Measurements from ENCODE around the gene RNF166. TPM values are rescaled to one million over a fixed set of nuclear protein-coding genes. Genes with fewer than 3 reads are reported as not detected.
"Not testable (repeated sequence)": the region's sequence is repeated elsewhere in the genome, so short reads cannot be mapped to it uniquely, and the experiment has no call there.

RNF166 gene
- total RNA-seq, 1 experiment from 2014 or later = 19.8 TPM

DNA sequence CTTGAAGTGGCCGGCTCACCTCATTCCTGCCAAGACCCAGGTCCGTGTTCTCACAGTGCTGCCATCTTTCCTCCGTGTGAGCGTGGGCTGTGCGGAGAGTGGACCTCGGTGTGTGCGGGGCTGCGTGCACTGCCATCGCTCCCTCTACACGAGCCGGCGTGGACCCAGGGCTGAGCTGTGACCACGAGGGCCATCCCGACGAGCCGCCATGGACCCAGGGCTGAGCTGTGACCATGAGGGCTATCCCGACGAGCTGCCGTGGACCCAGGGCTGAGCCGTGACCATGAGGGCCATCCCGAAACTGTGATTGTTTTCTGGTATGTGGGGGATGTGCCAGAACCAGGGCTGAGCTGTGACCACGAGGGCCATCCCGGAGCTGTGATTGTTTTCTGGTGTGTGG, 34.4 kb downstream of the RNF166 start:
- in situ Hi-C loops (cut with HindIII; ENCODE audit: low pct_unique_long_range_greater_than_20kb, low sequenced_read_pairs) (no loop called here), intact Hi-C loops (cut with micrococcal nuclease; ENCODE audit: unreplicated experiment) (no loop called here)

DNA sequence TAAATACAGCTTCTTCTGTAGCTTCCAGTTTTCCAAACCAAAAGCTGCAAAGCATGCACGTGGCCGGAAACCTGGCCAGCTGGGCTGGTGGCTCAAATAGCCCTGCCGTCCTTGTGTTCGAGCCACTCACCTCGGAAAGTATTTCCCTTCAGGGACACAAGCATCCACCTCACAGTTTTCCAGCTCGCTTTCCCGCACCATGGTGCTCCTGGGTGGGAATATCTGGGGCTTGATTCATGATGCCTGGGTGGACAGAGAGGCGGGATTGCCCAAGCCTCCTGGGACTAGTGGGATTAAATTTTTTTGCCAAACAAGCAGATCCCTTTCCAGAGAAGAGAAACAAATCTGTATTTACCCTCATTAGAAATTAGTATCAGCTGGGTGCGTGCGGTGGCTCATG, 36.2 kb downstream of the RNF166 start:
- no peak overlapping the region for H3K27ac ChIP-seq (ENCODE audit: low read length)
- ChIA-PET POLR2A (no interaction called here), CTCF (no interaction called here)
- no peak for ATAC-seq
- intact Hi-C loops (cut with micrococcal nuclease; ENCODE audit: unreplicated experiment) (no loop called here), in situ Hi-C loops (cut with HindIII; ENCODE audit: low pct_unique_long_range_greater_than_20kb, low sequenced_read_pairs) (no loop called here)
- H3K27me3 ChIP-seq (ENCODE audit: control insufficient read depth, insufficient read depth, low read length) = no peaks in the 10 kb centered on the region
- no peaks in the 10 kb centered on the region for H3K4me1 ChIP-seq (ENCODE audit: control insufficient read depth, insufficient read depth, low read length)
- no peaks in the 10 kb centered on the region for H3K9me3 ChIP-seq (ENCODE audit: control insufficient read depth, insufficient read depth, low read depth, low read length)
- no peak for TF ChIP-seq SIN3A (IDR thresholded peaks at IDR 0.05; ENCODE audit: borderline replicate concordance, insufficient read depth, low read depth, low read length)
- TF ChIP-seq TCF7L2 (IDR thresholded peaks at IDR 0.05; ENCODE audit: low read depth, low read length) = no peak
- TF ChIP-seq, protein P1, sequence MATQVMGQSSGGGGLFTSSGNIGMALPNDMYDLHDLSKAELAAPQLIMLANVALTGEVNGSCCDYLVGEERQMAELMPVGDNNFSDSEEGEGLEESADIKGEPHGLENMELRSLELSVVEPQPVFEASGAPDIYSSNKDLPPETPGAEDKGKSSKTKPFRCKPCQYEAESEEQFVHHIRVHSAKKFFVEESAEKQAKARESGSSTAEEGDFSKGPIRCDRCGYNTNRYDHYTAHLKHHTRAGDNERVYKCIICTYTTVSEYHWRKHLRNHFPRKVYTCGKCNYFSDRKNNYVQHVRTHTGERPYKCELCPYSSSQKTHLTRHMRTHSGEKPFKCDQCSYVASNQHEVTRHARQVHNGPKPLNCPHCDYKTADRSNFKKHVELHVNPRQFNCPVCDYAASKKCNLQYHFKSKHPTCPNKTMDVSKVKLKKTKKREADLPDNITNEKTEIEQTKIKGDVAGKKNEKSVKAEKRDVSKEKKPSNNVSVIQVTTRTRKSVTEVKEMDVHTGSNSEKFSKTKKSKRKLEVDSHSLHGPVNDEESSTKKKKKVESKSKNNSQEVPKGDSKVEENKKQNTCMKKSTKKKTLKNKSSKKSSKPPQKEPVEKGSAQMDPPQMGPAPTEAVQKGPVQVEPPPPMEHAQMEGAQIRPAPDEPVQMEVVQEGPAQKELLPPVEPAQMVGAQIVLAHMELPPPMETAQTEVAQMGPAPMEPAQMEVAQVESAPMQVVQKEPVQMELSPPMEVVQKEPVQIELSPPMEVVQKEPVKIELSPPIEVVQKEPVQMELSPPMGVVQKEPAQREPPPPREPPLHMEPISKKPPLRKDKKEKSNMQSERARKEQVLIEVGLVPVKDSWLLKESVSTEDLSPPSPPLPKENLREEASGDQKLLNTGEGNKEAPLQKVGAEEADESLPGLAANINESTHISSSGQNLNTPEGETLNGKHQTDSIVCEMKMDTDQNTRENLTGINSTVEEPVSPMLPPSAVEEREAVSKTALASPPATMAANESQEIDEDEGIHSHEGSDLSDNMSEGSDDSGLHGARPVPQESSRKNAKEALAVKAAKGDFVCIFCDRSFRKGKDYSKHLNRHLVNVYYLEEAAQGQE (IDR thresholded peaks at IDR 0.05; ENCODE audit: insufficient read depth in 1 of 2, low read depth in 2 of 2, low read length in 1 of 2) = no peak
- no peak for TF ChIP-seq POLR2AphosphoS5 (IDR thresholded peaks at IDR 0.05; ENCODE audit: low read depth, low read length)
- TF ChIP-seq, protein P2, sequence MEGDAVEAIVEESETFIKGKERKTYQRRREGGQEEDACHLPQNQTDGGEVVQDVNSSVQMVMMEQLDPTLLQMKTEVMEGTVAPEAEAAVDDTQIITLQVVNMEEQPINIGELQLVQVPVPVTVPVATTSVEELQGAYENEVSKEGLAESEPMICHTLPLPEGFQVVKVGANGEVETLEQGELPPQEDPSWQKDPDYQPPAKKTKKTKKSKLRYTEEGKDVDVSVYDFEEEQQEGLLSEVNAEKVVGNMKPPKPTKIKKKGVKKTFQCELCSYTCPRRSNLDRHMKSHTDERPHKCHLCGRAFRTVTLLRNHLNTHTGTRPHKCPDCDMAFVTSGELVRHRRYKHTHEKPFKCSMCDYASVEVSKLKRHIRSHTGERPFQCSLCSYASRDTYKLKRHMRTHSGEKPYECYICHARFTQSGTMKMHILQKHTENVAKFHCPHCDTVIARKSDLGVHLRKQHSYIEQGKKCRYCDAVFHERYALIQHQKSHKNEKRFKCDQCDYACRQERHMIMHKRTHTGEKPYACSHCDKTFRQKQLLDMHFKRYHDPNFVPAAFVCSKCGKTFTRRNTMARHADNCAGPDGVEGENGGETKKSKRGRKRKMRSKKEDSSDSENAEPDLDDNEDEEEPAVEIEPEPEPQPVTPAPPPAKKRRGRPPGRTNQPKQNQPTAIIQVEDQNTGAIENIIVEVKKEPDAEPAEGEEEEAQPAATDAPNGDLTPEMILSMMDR (IDR thresholded peaks at IDR 0.05) = no peak
- no TSS peak for BruUV-seq (replicated peaks)
- H3K4me3 ChIP-seq (ENCODE audit: low read depth in 2 of 2, low read length in 2 of 2) = no peak overlapping the region
- no peaks in the 10 kb centered on the region for H3K36me3 ChIP-seq (ENCODE audit: control insufficient read depth, insufficient read depth, low read length)
- DNase-seq (ENCODE audit: low read depth, low spot score) = no peak

More for the DNA sequence above, 34.4 kb downstream of the RNF166 start:
- no peaks in the 10 kb centered on the region for H3K36me3 ChIP-seq (ENCODE audit: control insufficient read depth, insufficient read depth, low read length)
- no peaks in the 10 kb centered on the region for H3K27me3 ChIP-seq (ENCODE audit: control insufficient read depth, insufficient read depth, low read length)
- H3K4me1 ChIP-seq (ENCODE audit: control insufficient read depth, insufficient read depth, low read length) = no peaks in the 10 kb centered on the region
- CTCF ChIA-PET = no interaction called here
- no TSS peak for BruUV-seq (replicated peaks)
- H3K27ac ChIP-seq (ENCODE audit: low read length) = no peak overlapping the region
- DNase-seq (ENCODE audit: low read depth, low spot score) = no peak
- POLR2A ChIA-PET = no interaction called here
- no peaks in the 10 kb centered on the region for H3K9me3 ChIP-seq (ENCODE audit: control insufficient read depth, insufficient read depth, low read depth, low read length)
- ATAC-seq = no peak
- no peak overlapping the region for H3K4me3 ChIP-seq (ENCODE audit: low read depth in 2 of 2, low read length in 2 of 2)
- TF ChIP-seq SIN3A (IDR thresholded peaks at IDR 0.05; ENCODE audit: borderline replicate concordance, insufficient read depth, low read depth, low read length) (no peak), TCF7L2 (IDR thresholded peaks at IDR 0.05; ENCODE audit: low read depth, low read length) (no peak), POLR2AphosphoS5 (IDR thresholded peaks at IDR 0.05; ENCODE audit: low read depth, low read length) (no peak)
- TF ChIP-seq, protein P2 (IDR thresholded peaks at IDR 0.05) = no peak
- TF ChIP-seq, protein P1 (IDR thresholded peaks at IDR 0.05; ENCODE audit: insufficient read depth in 1 of 2, low read depth in 2 of 2, low read length in 1 of 2) = no peak

DNA sequence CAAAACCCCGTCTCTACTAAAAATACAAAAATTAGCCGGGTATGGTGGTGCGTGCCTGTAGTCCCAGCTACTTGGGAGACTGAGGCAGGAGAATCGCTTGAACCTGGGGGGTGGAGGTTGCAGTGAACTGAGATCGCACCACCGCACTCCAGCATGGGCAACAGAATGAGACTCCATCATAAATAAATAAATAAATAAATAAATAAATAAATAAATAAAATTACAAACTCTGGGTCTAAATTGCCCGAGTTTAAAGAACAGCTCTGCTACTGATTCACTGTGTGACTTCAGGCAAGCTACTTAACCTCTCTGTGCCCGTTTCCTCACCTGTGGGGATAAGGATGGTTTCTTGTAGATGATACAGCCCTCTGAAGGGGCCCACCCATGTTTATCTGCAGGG, 36.7 kb downstream of the RNF166 start:
- H3K9me3 ChIP-seq (ENCODE audit: control insufficient read depth, insufficient read depth, low read depth, low read length); H3K27ac ChIP-seq (ENCODE audit: low read length); H3K4me3 ChIP-seq (ENCODE audit: low read depth in 2 of 2, low read length in 2 of 2); CTCF ChIA-PET; H3K4me1 ChIP-seq (ENCODE audit: control insufficient read depth, insufficient read depth, low read length); H3K36me3 ChIP-seq (ENCODE audit: control insufficient read depth, insufficient read depth, low read length); H3K27me3 ChIP-seq (ENCODE audit: control insufficient read depth, insufficient read depth, low read length); POLR2A ChIA-PET; BruUV-seq (replicated peaks); in situ Hi-C loops (cut with HindIII; ENCODE audit: low pct_unique_long_range_greater_than_20kb, low sequenced_read_pairs); ATAC-seq; intact Hi-C loops (cut with micrococcal nuclease; ENCODE audit: unreplicated experiment); DNase-seq (ENCODE audit: low read depth, low spot score): not testable (repeated sequence)
